GM21528 (cell line): ENCODE measurements around the gene RFPL4A.
"Not testable (repeated sequence)": the region's sequence is repeated elsewhere in the genome, so short reads cannot be mapped to it uniquely, and the experiment has no call there.

ENCODE experiments used
- ATAC-seq: cut with Tn5 transposase; IDR thresholded peaks from one replicate; pipeline ENCODE4 v1.9.1; 2021; ENCODE audit warnings: mild to moderate bottlenecking, moderate library complexity; ENCODE audit not compliant: unreplicated experiment, low FRiP score

RFPL4A gene

GRCh38 chr19:55758797-55759196 is at the start of gene RFPL4A:
Gene RFPL4A, plus strand, starts transcription at chr19:55759097. Its CDS starts 2,704 bp downstream, at chr19:55761801.
- not testable (repeated sequence) for ATAC-seq

GRCh38 chr19:55711719-55712118 is 47.2 kb upstream of the RFPL4A start:
- no peak for ATAC-seq

- no peak for ATAC-seq
Observed at GRCh38 chr19:55712804-55713631, 45.9 kb upstream of the RFPL4A start.

- no peak for ATAC-seq
Observed at GRCh38 chr19:55716531-55716930, 42.4 kb upstream of the RFPL4A start.

- no peak for ATAC-seq
Observed at GRCh38 chr19:55717251-55717650, 41.6 kb upstream of the RFPL4A start.

GRCh38 chr19:55717879-55718711 is 40.8 kb upstream of the RFPL4A start:
- ATAC-seq, result not testable (repeated sequence)

- ATAC-seq, result no peak
Observed at GRCh38 chr19:55720214-55720746, 38.6 kb upstream of the RFPL4A start.

GRCh38 chr19:55720801-55721200 is 38.1 kb upstream of the RFPL4A start:
- no peak for ATAC-seq

GRCh38 chr19:55723491-55723890 is 35.4 kb upstream of the RFPL4A start:
- no peak for ATAC-seq

- not testable (repeated sequence) for ATAC-seq
Observed at GRCh38 chr19:55730378-55730777, 28.5 kb upstream of the RFPL4A start.

GRCh38 chr19:55738302-55738701 is 20.6 kb upstream of the RFPL4A start, which contains the start of gene NLRP9:
Gene NLRP9, minus strand, starts transcription at chr19:55738402. Its CDS starts 28 bp downstream, at chr19:55738374.
- ATAC-seq, result no peak

- ATAC-seq, result no peak
Observed at GRCh38 chr19:55750715-55751114, 8.2 kb upstream of the RFPL4A start.

GRCh38 chr19:55753401-55753800 is 5.5 kb upstream of the RFPL4A start:
- ATAC-seq, result no peak

GRCh38 chr19:55756808-55757207 is 2.1 kb upstream of the RFPL4A start:
- ATAC-seq, result not testable (repeated sequence)

GRCh38 chr19:55766466-55766865 is 7.6 kb downstream of the RFPL4A start:
- no peak for ATAC-seq

GRCh38 chr19:55768818-55769217 is 9.9 kb downstream of the RFPL4A start, which contains the start of gene RFPL4AL1:
Gene RFPL4AL1, plus strand, starts transcription at chr19:55769118. Its CDS starts 2,687 bp downstream, at chr19:55771805.
- not testable (repeated sequence) for ATAC-seq

- ATAC-seq, result not testable (repeated sequence)
Observed at GRCh38 chr19:55769632-55770031, 10.7 kb downstream of the RFPL4A start.

- ATAC-seq, result no peak
Observed at GRCh38 chr19:55777528-55777927, 18.6 kb downstream of the RFPL4A start.

- ATAC-seq, result no peak
Observed at GRCh38 chr19:55778331-55778730, 19.4 kb downstream of the RFPL4A start.

GRCh38 chr19:55781112-55781511 is 22.2 kb downstream of the RFPL4A start:
- no peak for ATAC-seq

- ATAC-seq, result no peak
Observed at GRCh38 chr19:55795021-55795420, 36.1 kb downstream of the RFPL4A start.
